Esophagus squamous epithelium (tissue), 5 donors: ENCODE results near the gene MRFAP1L1. TPM values are rescaled to one million over a fixed set of nuclear protein-coding genes. Genes with fewer than 3 reads are reported as not detected.
"Not testable (repeated sequence)": the region's sequence is repeated elsewhere in the genome, so short reads cannot be mapped to it uniquely, and the experiment has no call there.

Experiments used
- DNase-seq: peaks from one replicate; lab custom pipeline; 2025; lab: John Stamatoyannopoulos, UW
- H3K27ac ChIP-seq, 4 donors: fragments of 200-600 bp; sonication (generic); one replicate each; pipeline ENCODE4 v1.5.1; 2016 to 2019; ENCODE audit warnings: mild to moderate bottlenecking in 1 of 4
- H3K27me3 ChIP-seq, 4 donors: fragments of 200-600 bp; sonication (generic); 1 replicate in 3 of 4; 2 replicates in 1 of 4; pipeline versions ENCODE4 v1.5.1 to v1.6.0; 2017 to 2021; ENCODE audit warnings: antibody characterized with exemption in 1 of 4
- H3K36me3 ChIP-seq, 3 donors: fragments of 200-600 bp; sonication (generic); one replicate each; pipeline ENCODE4 v1.5.1; 2016 to 2019
- H3K4me1 ChIP-seq, 3 donors: fragments of 200-600 bp; sonication (generic); one replicate each; pipeline ENCODE4 v1.5.1; 2017 to 2019
- H3K4me3 ChIP-seq, 4 donors: fragments of 200-600 bp; sonication (generic); 1 replicate in 3 of 4; 2 replicates in 1 of 4; pipeline ENCODE4 v1.5.1; 2016 to 2019; ENCODE audit warnings: mild to moderate bottlenecking in 2 of 4, moderate library complexity in 1 of 4
- H3K9me3 ChIP-seq, 3 donors: fragments of 200-600 bp; sonication (generic); one replicate each; pipeline ENCODE4 v1.5.1; 2016 to 2019
- CTCF ChIP-seq, 6 experiments: fragments of 450-650 bp in 4 of 6; fragments of 200-600 bp in 2 of 6; sonication (generic) in 2 of 6; IDR thresholded peaks; one replicate each; pipeline ENCODE4 v1.5.1; 2016 to 2019; ENCODE audit warnings: antibody characterized with exemption in 6 of 6, mild to moderate bottlenecking in 4 of 6, moderate library complexity in 4 of 6
- POLR2A ChIP-seq, 4 donors: fragments of 450-650 bp; IDR thresholded peaks; one replicate each; pipeline ENCODE4 v1.6.1; 2017; ENCODE audit warnings: antibody characterized with exemption in 4 of 4, mild to moderate bottlenecking in 4 of 4, moderate library complexity in 3 of 4
- WGBS, 2 donors: methylation state at CpG; one replicate each; pipeline ENCODE4 v1.1.5; 2018; 5-methylcytosine and 5-hydroxymethylcytosine counted together
- intact Hi-C: fragments of 100-400 bp; cut with DNase I; formaldehyde crosslinking; loops from one replicate; pipeline ENCODE4 v1.15.0; 2022
- total RNA-seq, 4 donors: library from RNA; depleted of rRNA; stranded (reverse); fragments of >200 nt; gene quantifications; one replicate each; pipeline ENCODE4 v1.1.0, GENCODE V29; 2016
- donor health status: DM: yes; HTN: yes; CAD: no.

The MRFAP1L1 gene
- total RNA-seq, 4 donors from 2014 or later: 29.5 to 63.5 (median 48.2) TPM

GRCh38 chr4:6727081-6727942, 17.6 kb upstream of the MRFAP1L1 start:
- H3K36me3 ChIP-seq: no peaks in the 10 kb centered on the region
- WGBS, 2 donors: 56 to 73% methylated on average over 16 to 20 of the region's 31 CpGs
- intact Hi-C loops: no loop called here
- H3K27me3 ChIP-seq: no peaks in the 10 kb centered on the region
- TF ChIP-seq POLR2A (IDR thresholded peaks at IDR 0.05) (no peak), CTCF (IDR thresholded peaks at IDR 0.05) (no peak)
- no peak for DNase-seq
- H3K4me3 ChIP-seq: no peak overlapping the region
- no peak overlapping the region for H3K27ac ChIP-seq
- H3K9me3 ChIP-seq: no peaks in the 10 kb centered on the region
- peaks cover 1 to 18% (median 8%) of the 10 kb centered on the region in 3 donors for H3K4me1 ChIP-seq

GRCh38 chr4:6725427-6725961, 15.8 kb upstream of the MRFAP1L1 start:
- DNase-seq, H3K4me3 ChIP-seq, H3K36me3 ChIP-seq, H3K27ac ChIP-seq, H3K27me3 ChIP-seq, H3K9me3 ChIP-seq, intact Hi-C loops: not testable (repeated sequence)
- 89 to 93% methylated on average over 15 to 16 of the region's 16 CpGs for WGBS, 2 donors
- H3K4me1 ChIP-seq: peaks cover 2 to 18% (median 5%) of the 10 kb centered on the region in 3 donors

GRCh38 chr4:6724421-6725111, 14.9 kb upstream of the MRFAP1L1 start:
- H3K27me3 ChIP-seq: no peaks in the 10 kb centered on the region
- H3K4me3 ChIP-seq: no peak overlapping the region
- H3K4me1 ChIP-seq: peaks cover 5 to 26% (median 7%) of the 10 kb centered on the region in 3 donors
- intact Hi-C loops: loop anchor here (5.0 kb wide), 1 partner anchor 148 kb away; no protein-coding TSS in a partner anchor
- TF ChIP-seq CTCF (IDR thresholded peaks at IDR 0.05): no peak
- TF ChIP-seq POLR2A (IDR thresholded peaks at IDR 0.05): no peak
- H3K27ac ChIP-seq: no peak overlapping the region
- no peaks in the 10 kb centered on the region for H3K36me3 ChIP-seq
- WGBS, 2 donors: 66 to 85% methylated on average over 4 to 13 of the region's 21 CpGs
- no peaks in the 10 kb centered on the region for H3K9me3 ChIP-seq
- DNase-seq: no peak

GRCh38 chr4:6723851-6724250, 14.2 kb upstream of the MRFAP1L1 start:
- WGBS, 2 donors: 86% methylated on average over 5 of the region's 8 CpGs; no CpG with 5 or more reads in 1 of the 2 donors
- no peak overlapping the region for H3K4me3 ChIP-seq
- no peak overlapping the region for H3K27ac ChIP-seq
- peaks cover 5 to 26% (median 7%) of the 10 kb centered on the region in 3 donors for H3K4me1 ChIP-seq
- H3K9me3 ChIP-seq: no peaks in the 10 kb centered on the region
- H3K36me3 ChIP-seq: peaks cover 0 to 1% (median 0%) of the 10 kb centered on the region in 3 donors
- no peak for DNase-seq
- intact Hi-C loops: loop anchor here (5.0 kb wide), 1 partner anchor 148 kb away; no protein-coding TSS in a partner anchor
- H3K27me3 ChIP-seq: no peaks in the 10 kb centered on the region
- TF ChIP-seq CTCF (IDR thresholded peaks at IDR 0.05): no peak
- no peak for TF ChIP-seq POLR2A (IDR thresholded peaks at IDR 0.05)

- peaks cover 5 to 34% (median 12%) of the 10 kb centered on the region in 3 donors for H3K4me1 ChIP-seq
- DNase-seq: no peak
- H3K27me3 ChIP-seq: no peaks in the 10 kb centered on the region
- H3K4me3 ChIP-seq: no peak overlapping the region
- intact Hi-C loops: loop anchor here (5.0 kb wide), 1 partner anchor 149 kb away; no protein-coding TSS in a partner anchor
- TF ChIP-seq CTCF (IDR thresholded peaks at IDR 0.05) (no peak), POLR2A (IDR thresholded peaks at IDR 0.05) (no peak)
- H3K36me3 ChIP-seq: peaks cover 0 to 4% (median 0%) of the 10 kb centered on the region in 3 donors
- H3K27ac ChIP-seq: no peak overlapping the region
- no peaks in the 10 kb centered on the region for H3K9me3 ChIP-seq
- WGBS, 2 donors: 90 to 92% methylated on average over 4 to 12 of the region's 12 CpGs
These were observed 13.2 kb upstream of the MRFAP1L1 start for GRCh38 chr4:6722891-6723290.
